GM19397 (cell line): Measurements from ENCODE around the gene OR52B6.
"Not testable (repeated sequence)": the region's sequence is repeated elsewhere in the genome, so short reads cannot be mapped to it uniquely, and the experiment has no call there.

Source experiments
- ATAC-seq: cut with Tn5 transposase; IDR thresholded peaks from one replicate; pipeline ENCODE4 v1.9.1; 2021; ENCODE audit warnings: mild to moderate bottlenecking, moderate library complexity; ENCODE audit not compliant: unreplicated experiment

Gene OR52B6

DNA sequence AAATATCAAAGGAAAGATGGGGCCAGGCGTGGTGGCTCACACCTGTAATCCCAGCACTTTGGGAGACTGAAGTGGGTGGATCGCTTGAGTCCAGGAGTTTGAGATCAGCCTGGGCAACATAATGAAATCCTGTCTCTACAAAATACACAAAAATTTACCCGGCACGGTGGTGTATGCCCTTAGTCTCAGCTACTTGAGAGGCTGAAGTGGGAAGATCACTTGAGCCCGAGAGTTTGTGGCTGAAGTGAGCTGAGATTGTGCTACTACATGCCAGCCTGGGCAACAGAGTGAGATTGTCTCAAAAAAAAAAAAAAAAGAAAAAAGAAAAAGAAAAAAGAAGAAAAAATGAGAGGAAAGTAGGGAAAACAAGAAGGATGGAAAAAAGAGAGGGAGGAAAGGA is 11.9 kb downstream of the OR52B6 start:
- ATAC-seq = no peak

DNA sequence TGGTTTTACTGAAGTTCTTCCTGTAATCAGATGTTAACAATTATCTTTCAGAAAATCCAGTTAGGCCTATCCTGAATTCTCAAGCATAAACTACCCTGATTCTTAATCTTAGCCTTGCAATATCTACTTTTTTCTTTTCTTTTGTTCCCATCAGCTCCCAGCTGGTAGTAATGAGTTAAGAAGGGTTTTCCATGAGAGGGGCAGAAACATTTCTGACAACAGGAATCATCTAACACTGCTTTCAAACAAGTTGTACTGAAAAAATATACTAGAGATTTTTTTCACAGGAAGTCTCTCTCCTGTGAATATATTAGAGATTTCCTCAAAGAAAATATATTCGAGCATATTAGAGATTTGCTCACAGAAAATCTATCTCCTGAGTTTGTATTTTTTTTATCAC is 12.5 kb downstream of the OR52B6 start:
- no peak for ATAC-seq

DNA sequence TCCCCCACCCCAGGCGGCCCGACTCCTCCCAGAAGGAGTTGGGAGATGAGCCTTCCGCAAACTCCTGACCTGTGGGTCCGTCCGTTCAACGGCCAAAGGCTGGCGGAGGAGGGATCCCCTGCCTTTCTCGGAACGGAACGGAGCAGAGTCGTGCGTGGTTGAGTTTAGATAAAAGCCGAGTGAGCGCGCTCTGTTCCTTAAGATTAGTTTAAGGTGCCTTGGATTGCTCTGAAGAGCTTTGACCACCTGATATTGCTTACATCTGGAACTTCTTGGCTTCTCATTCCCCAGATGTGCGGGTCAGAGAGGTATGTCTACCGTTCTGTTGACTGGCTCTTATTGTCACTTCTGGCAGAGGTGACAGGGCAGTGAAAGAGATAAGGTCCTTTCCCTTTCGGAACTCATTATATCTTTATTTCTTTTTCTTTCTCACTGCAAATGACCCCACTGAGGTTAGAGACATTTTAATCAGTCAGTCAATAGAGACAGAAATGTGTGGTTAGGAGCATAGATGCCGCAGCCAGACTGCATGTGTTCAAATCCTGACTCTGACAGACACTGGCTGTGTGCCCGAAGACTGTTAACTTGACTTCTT is 16.0 kb downstream of the OR52B6 start, which contains the start of gene TRIM6:
TRIM6 (plus strand) TSS at position 31 of the 595 bp plus-strand sequence; CDS start at position 292, 261 bp downstream.
- peak; percentile 39 for ATAC-seq

DNA sequence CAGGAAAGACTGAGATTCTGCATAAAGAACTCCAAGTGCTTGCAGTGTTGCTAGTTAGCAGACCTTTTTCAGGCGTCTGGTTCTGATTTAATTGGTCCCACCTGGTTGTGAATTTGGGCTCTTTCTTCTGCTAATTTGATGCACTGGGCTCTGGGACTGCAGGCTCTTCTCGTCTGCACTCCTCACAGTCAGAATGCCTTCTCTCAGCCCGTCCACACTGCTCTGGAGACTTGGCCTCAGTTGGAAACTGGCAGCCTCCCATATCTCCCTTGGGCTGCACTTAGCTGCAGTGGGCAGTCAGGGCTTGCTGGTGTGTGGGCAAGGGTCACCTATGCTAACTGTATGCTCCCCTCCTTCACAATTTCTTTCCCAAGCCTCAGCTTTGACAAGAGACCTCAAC is 17.3 kb downstream of the OR52B6 start:
- ATAC-seq = no peak

DNA sequence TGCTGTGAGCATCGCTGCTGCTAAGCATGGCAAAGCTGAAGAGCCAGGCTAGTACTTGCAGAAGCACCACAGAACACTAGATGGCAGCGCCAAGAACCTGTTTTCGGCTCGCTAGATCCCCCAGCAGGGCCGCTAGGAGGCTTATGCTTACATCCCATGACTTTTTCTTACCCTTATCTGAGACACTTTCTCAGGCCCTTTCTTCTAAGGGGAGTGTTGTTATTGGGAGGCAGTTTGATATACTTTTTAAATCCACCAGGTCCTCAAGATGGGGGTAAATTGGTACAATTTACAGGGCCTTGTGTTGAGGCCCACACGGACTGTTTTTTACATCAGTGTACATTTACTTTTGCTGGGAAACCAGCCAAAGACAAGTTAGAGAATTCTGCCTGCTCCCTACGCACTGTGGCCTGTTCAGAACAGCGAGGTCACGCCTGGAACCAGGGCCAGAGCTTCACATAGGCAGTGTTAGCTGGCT is 19.7 kb downstream of the OR52B6 start:
- peak; percentile 93 for ATAC-seq

DNA sequence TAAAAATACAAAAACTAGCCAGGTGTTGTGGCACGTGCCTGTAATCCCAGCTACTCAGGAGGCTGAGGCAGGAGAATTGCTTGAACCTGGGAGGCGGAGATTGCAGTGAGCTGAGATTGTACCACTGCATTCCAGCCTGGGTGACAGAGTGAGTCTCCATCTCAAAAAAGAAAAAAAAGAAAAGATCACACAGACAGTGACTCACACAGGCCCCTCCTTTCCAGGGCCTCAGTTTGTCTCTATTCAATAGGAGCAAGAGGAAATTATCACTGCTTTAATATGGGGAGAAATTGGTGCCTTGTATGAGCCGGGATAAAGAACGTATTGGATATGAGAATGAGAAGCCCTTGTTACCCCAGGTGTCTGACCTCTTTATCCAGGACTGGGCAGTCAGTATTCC is 22.1 kb downstream of the OR52B6 start:
- ATAC-seq = not testable (repeated sequence)

DNA sequence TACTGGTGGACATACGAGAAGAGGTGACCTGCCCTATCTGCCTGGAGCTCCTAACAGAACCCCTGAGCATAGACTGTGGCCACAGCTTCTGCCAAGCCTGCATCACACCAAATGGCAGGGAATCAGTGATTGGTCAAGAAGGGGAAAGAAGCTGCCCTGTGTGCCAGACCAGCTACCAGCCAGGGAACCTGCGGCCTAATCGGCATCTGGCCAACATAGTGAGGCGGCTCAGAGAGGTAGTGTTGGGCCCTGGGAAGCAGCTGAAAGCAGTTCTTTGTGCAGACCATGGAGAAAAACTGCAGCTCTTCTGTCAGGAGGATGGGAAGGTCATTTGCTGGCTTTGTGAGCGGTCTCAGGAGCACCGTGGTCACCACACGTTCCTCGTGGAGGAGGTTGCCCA is 22.6 kb downstream of the OR52B6 start:
- ATAC-seq = no peak

DNA sequence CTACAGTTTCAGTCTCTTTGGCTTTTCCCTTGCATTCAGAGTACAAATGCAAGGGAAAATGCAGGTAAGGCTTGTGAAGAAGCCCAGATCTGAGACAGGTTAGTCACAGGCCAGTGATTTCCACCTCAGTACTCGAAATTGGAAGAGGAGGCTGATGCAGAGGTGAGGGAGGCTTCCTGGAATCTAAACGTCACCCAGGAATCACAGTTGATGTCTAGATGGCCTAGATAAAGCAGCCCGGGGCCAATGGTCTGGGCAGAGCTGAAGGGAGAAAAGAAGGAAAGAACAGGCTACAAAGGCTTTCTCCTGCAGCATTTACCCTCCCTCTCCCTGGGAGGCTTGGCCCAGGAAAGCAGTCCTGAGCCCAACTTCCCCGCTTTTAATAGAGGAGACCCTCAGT is 24.2 kb downstream of the OR52B6 start:
- no peak for ATAC-seq

DNA sequence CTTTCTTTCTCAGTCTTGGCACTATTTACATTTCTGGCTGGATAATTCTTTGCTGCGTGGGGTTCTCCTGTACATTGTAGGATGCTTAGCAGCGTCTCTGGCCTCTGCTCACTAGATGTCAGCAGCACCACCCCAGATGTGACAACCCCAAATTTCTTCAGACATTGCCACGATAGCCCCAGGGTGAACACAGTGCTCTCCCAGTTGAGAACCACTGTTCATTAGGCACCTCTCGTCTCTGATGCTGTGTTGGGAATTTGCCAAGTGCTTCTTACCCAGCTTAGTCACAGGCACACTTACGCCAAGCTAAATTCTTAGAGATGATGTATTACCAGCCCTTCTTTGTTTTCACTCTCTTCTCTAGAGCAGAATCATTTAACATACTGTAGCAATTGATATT is 25.2 kb downstream of the OR52B6 start:
- ATAC-seq = no peak

DNA sequence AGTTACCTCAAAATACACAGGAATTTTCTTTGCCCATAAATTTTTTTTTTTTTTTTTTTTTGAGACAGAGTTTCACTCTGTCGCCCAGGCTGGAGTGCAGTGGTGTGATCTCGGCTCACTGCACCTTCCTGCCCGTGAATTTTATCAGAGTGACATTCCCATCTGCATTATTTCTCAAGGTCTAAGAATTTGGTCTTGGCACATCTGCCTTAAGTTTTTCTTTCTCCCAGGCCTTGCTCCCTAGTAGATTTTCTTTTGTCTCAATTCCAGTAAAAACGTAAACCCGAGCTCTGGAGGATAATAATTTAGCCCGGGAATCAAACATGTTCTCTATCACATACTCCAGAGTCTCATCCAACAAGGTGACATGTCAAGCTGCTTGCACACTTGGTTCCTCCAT is 28.1 kb downstream of the OR52B6 start:
- no peak for ATAC-seq

DNA sequence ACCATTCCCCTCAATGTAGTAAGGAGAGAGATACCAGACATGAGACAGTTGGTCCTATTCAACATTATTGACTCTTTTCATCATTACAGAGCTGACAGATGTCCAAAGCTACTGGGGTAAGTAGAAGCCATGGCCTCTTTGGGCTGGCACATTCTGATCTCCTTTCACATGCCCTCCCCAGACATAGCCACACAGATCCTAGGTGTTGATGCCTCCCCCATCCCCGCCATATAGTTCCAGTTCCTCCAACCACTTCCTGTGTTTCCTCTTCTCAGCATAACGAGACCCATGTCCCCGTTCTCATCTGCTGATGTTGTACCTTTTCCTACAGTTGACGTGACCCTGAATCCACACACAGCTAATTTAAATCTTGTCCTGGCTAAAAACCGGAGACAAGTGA is 29.8 kb downstream of the OR52B6 start:
- ATAC-seq = no peak

DNA sequence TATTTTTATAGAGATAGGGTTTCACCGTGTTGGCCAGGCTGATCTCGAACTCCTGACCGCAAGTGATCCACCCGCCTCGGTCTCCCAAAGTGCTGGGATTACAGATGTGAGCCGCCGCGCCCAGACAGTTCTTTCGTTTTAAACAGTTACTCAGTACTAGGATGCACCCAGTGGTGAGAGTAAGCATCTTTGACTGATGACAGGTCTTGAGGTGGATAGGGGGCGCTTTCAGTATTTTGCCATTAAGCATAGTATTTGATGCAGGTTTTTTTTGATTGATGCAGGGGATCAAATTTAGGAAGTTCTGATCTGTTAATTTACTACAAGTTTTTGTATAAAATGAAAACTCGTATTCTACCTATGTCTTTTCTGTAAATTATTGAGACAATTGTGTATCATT is 30.9 kb downstream of the OR52B6 start:
- no peak for ATAC-seq

DNA sequence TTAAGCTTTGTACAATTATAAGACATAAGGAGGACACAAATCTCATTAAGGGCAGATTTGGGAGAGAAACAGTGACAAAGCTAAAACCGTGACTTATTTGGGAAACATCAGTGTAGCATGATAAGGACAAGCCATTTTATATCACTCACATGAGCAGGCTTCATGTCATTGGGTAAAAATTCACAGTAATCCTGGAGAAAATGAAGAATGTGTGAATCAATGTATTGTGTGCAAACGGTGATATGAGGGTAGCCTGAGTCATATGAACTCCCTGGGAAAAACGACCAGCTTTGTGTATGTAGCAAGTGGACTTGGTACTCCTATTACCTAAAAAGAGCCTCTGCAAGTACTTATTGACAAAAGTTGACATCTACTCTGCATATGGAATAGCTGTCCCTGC is 38.1 kb downstream of the OR52B6 start:
- ATAC-seq = no peak

DNA sequence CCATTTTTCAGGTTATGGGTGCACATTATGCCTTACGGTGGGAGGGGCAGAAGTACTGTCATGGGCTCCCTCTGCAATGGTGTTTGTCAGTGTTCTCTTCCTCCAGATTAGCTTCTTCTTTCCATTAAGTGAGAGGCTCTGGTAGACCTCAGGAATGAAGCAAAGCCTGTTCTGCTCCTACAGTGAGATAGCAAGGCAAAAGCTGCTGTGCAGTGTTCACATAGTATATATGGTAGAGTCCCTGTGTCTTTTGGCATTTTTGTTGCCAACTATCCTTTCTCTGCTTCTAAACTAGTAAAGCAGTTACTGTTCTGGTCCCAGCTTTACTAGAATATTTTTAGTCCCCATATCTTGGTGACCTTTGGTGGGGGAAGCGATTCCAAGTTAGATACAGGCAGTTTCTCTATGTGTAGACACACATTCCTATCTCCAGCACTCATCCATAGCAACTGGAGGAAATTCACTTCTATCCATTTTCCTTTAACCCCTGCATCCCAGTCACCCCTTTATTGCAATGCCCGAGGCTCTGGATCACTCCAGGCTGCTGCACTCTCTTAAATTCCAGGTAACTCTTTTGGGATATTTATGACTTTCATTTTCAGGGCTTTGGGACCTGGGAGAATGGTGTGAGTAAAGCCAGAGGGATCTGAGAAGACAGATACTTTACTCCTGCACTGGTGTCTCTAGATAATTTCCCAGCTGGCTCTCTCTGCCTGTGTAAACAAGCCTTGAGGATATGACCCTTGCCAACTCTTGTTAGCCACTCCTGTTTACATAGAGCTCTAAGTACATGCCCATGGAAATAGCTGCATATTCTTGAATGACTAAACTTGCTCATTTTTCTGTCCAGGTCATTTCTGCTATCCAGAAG is 40.2 kb downstream of the OR52B6 start:
- no peak for ATAC-seq

DNA sequence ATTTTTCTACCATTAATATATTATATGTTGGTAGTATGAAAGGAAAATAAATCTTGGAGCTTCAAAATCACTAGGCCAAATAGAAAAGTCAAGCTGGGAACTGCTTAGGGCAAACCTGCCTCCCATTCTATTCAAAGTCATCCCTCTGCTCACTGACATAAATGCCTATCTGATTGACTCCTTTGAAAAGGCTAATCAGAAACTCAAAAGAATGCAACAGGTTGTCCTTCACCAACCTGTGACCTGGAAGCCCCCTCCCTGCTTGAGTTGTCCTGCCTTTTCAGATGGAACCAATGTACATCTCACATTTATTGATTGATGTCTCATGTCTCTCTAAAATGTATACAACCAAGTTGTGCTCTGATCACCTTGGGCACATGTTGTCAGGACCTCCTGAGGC is 40.9 kb downstream of the OR52B6 start:
- ATAC-seq = no peak

DNA sequence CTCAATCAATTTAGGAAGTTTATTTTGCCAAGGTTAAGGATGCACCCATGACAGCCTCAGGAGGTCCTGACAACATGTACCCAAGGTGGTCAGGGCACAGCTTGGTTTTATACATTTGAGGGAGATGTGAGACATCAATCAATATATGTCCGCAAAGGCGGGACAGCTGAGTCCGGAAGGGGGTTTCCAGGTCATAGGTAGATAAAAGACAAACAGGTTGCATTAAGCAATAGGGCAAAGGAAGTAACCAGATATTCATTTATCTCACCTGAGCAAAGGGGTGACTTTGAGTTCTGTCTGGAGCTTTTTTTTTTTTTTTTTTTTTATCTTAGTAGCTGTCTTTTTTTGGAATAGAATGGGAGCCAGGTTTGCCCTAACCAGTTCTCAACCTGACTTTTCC is 42.1 kb downstream of the OR52B6 start:
- ATAC-seq = no peak

DNA sequence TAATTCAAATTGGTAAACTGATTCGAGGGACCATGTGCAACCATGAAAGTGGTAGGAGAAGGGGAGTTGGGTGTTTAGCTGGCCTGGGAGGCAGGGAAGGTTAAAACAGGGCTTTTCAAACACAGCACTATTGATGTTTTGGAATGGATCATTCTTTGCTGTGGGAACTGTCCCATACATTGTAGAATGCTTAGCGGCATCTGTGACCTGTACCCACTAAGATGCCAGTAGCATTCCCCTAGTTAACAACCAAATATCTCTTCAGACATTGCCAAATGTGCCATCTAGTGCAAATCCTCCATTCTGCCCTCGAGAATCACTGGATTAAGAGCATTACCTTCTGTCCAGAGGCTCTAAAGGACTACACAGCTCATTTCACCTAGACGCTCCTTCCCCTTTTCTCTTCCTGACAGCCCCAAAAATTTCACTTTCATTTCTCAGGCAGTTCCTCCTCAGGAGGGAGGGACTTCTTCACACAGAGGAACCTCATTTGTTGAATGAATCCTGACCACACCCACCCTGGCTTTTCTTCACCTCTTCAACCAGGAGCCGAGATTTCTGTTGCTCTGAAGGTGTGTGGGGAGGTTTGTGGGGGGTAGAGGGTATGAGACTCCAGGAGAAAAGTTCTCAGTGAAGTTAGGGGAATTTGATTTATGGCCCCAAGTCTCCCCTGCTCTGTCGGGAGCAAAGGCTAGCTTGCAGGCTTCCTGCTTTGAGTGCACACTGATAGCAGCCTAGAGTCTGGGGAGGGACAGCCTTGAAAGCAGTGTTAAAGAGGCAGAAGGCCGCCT is 44.0 kb downstream of the OR52B6 start, which contains the start of gene TRIM34:
TRIM34 (plus strand) TSS at position 513 of the 791 bp plus-strand sequence. CDS start 7,331 bp downstream, outside the sequence.
- ATAC-seq = peak; percentile 93

DNA sequence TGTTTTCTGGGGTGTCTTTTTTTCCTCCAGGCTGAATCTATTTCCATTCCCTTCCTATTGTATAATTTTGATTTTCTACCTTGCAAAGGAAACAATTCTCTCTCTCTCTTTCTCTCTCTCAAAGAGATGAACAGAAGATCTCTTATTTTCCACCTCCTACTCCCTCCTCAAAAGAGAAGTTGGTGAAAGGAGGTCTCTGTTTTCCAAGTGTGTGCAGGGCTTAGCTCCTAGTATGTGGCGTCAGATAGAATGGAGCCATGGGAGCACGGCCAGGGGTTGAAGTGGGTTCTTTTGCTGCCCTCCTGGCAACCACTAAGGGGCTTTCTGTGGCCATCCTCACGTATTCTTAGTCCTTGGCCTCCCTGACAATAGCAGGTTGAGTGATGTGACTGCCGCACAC is 44.6 kb downstream of the OR52B6 start:
- ATAC-seq = no peak

DNA sequence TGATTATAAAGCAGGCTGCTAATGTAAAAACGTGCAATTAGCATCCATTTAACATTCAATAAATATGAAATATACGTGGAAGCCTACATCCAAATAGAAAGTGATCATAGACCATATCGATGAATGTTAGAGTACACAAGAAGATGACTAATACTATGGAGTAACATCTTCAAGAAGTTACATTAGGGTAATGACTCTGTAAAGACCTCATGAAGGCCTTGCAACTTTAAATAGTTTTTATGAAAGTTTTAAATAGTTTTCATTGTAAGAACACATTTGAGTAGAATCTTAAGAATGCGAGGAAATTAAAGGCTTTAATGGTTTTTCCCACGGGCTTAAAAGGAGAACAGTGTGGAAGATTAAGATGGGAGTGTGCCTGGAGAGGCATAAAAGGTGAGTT is 45.5 kb downstream of the OR52B6 start:
- ATAC-seq = no peak

DNA sequence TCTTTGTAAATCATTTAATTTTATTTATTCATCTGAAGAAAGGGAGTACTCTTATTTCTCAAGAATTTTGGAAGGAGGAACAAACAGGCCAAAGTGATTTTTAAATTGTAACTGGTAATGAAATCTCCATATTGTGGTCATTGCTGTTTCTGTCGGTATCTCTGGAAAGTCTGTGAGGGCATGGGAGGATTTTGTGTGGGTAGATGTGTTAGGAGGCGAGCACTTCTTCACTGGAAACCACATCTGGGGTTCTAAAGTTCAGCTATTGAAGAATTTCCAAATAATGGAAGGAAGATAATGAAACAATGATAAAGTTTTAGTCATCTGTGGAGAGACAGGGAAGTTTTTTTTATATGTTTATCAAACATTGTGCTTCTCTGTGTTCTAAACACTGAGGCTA is 50.7 kb downstream of the OR52B6 start:
- peak; percentile 9 for ATAC-seq
